A204.1 (cell line): ENCODE measurements around the gene ABHD17A.

Experiments used
- FAIRE-seq: peaks from 2 replicates; lab custom pipeline; 2012; peaks lifted over from hg19 to GRCh38; lab: Jason Lieb, UNC

The ABHD17A gene

DNA sequence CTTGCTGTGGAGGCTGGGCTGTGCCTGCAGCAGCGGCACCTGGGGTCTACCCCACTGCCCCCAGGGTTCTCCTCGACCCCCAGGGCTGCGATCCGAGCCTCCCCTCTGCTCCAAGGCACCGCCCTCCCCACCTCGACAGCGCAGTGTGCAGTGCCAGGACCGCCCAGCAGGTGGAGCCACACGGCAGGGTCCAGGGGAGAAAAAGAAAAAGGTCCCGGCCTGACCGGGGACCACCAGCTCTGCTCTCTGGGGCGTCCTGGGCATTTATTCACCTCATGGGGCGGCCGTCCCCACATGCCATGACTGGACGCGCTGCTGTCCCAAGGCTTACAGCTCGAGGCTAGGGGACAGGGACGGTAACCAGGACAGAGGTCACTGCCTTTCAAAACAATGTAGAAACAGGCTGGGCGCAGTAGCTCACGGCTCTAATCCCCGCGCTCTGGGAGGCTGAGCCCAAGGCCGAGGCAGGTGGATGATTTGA is 47.6 kb downstream of the ABHD17A start:
- no peak for FAIRE-seq

DNA sequence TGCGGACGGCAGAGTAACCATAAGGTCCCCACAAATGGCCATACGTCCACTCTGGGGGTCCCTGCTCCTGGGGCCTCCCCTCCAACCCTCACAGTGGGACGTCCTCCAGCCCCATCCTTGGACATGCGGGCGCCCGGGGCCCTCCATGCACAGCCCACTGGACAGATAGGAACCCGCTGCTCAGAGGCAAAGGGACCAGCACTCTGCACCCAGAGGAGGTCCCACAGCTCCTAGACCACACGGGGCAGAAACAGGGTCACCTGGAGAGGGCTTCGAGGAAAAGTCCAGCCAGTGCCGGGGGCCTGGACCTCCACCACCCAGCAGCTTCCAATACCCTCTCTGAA is 48.1 kb downstream of the ABHD17A start:
- no peak for FAIRE-seq

DNA sequence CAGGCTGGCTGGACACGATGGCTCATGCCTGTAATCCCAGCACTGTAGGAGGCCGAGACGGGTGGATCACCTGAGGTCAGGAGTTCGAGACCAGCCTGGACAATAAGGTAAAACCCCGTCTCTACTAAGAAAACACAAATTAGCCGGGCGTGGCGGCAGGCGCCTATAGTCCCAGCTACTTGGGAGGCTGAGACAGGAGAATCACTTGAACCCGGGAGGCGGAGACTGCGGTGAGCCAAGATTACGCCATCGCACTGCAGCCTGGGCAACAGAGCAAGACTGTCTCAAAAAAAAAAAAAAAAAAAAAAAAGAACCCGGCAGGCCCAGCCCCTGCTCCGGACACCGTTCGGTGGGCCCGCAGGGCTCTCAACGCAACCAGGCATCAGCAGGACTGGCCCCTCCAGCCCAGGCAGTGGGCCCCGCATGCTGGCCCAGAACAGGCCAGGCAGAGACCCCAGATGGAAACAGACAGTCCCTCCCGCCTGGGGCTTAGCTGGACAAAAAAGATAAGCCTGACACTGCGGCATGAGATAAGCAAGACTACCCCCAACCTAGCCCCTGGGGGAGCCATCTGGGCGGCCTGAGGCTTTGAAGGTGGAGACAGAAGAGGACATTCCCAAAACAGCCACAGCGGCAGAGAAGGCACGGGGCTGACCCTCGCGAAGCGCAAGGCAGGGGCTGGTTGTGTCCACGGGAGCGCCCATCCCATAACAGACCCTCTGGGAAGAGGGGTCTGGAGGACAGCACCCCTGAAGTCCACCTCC is 48.7 kb downstream of the ABHD17A start:
- FAIRE-seq: no peak

DNA sequence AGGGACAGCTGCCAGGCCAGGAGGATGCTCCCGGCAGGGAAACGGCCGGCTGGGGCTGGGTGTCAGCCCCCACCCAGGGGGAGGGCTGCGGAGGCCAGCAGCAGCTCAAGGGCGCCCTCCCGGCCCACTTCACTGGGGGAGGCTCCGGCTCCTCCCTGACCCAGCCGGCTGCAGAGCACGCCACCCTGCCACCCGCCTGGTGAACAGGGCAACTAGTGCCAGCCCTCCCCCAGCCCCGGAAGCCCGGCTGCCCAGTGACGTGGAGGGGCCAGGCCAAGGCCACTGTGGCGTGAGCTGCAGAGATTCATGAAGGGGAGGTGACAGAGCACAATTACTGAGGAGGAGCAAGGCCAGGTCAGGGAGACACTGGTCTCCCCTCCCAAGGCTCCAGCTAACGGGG is 51.8 kb downstream of the ABHD17A start:
- FAIRE-seq: no peak

DNA sequence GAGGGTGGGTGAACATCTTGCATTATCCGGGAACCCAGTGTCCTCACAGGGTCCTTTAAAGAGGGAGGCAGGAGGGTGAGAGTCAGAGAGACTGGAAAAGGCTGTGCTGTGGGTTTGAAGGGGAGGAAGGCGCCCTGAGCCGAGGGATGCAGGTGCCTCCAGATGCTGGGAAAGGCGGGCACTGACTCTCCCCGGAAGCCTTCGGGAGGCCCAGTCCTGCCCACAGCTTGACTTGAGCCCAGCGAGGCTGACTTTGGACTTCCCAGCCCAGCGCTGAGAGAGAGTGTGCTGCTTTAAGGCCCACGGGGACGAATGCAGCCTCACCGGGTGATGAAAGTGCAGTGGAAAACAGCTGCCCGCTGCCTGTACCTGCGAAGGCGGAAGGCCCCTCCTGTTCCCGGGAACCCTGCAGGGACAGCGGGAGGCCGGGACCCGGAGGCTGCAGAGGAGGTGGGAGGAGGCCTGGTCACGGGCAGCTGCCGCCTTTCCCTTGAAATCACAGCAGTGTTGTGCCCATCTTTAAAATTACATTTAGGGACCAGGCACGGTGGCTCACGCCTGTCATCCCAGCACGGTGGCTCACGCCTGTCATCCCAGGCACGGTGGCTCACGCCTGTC is 53.1 kb downstream of the ABHD17A start:
- no peak for FAIRE-seq

DNA sequence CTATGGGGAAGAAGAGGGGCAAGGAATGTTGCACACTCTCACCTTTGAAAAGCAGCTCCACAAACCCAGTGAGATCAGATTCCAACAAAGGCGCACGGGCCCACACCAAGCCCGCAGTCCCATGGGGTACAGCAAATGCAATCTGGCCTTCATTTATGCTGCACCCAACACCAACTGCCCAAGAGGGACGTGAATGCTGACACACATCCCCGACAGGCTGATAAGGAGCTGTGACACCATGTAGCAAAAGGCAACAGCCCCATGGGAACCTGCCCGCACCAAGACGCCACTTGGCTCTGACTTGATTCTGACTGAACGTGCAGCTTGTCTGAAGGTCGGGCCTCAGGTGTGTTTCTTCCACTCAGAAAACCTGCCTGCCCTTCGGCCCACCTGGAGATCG is 54.3 kb downstream of the ABHD17A start:
- FAIRE-seq: no peak

DNA sequence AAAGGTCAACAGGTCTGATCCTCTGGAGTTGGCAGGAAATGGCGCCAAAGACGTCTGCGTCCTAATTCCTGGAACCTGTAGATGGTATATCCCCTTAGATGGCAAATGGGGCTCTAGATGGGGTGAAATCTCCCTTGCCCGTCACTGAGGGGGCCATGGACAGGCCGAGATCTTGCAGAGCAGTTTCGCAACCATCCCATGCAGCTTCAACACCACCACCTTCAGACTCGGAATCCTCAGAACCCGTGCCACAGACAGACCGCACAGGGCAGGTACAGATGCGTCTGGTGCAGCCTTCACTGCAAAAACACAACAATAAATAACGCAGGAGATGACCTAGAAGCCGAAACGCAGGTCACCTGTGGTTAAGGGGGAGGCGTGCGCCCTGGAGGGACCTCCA is 54.7 kb downstream of the ABHD17A start:
- no peak for FAIRE-seq

DNA sequence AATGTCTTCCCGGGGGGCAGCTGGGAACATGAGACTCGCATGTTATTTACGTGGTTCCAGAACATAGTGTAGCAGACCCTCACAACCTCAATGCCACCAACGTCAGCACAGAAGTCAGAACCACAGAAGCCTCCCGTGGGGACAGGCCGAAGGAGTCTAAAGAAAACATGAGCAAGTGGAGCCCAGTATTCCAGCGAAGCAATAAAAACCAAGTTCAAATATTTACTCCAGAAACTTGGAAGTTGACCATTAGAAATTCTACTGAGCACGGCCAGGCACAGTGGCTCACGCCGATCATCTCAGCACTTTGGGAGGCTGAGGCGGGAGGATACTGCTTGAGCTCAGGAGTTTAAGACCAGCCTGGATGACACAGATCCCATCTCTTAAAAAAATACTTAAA is 55.3 kb downstream of the ABHD17A start:
- FAIRE-seq: no peak

DNA sequence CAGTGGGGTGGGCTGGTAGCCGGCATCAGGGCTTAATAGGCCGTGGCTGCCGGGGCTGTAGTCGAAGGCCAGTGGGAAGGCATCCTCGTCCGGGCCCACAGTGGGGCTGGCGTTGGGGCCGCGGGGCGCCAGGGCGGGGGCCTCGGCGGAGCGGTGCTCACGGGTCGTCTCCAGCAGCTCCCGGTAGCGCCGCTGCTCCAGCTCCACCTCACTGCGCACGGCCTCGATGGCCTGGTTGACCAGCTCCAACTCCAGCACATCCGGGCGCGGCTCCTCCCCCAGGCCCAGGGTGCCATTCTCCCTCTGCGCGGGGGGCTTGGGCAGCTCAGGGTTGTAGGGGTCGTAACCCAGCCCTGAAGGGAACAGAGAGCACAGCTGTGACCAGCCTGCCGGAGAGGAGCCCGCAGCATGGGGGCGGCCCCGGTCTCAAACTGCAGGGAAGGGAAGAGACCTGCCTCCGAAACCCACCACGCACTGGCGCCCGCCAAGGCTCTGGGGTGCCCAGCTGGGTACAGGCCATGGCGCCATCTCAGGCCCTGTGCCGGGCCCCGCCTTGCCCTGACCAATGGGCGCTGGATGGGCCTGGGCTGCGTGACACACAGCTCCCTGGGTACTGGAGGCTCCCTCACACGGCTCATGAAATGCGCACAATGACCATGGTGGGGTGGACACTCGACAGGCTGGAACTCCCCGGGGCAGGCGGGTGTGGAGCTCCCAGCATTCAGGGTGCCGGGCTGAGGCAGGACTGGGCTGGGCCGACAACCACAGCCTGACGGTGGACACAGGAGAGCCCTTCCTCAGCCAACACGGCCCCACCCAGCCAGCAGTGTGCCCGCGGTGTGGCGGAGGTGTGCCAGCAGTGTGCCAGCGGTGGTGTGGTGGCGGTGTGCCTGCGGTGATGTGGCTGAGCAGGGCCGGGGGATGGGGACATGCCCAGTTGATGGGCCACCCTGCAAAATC is 56.7 kb downstream of the ABHD17A start:
- FAIRE-seq: no peak

DNA sequence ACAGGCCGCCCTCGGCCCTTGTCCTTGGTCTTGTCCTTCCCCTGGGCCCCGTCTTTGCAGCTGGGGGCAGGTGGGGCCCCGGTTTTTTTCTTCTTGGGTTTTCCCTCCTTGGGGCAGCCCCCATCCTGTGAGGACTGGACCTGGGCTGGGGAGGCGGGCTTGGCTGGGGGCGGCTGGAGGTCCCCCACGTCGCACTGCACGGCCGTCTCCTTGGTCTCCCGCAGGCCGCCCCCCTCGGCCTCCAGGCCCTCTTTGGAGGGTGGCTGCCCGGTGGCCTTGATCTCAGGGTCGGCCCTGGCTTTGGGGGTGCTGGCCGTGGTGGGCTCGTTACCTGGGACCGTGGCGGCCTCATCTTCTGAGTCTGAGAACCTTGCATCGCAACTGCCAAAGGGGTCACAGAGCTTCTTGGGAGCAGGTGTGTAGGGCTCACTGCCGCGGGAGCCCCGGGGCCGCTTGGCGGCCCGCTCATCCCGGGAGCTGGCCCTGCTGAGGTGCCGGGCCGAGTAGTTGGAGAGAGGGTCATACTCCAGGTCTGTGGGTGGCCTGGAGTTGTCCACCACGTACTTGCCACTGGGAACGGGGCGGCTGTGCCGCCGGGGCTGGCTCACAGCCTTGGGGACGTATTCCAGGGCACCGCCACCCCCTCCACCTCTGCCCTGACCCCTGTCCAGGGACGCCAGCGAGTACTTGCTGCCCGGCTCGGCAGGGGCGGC is 57.6 kb downstream of the ABHD17A start:
- FAIRE-seq: no peak
